H1 (cell line): ENCODE measurements around the gene DRGX. TPM values are rescaled to one million over a fixed set of nuclear protein-coding genes. Genes with fewer than 3 reads are reported as not detected.

Experiments
- CTCF ChIA-PET: fragments of 300-600 bp; sonication (Branson Sonifier 250); formaldehyde crosslinking; loops from one replicate; lab custom pipeline; 2021; ENCODE audit not compliant: partially characterized antibody; lab: Charles Lee
- POLR2A ChIA-PET: fragments of 300-600 bp; sonication (Branson Sonifier 250); formaldehyde crosslinking; loops from one replicate; lab custom pipeline; 2021; ENCODE audit warnings: inconsistent platforms; ENCODE audit not compliant: partially characterized antibody; lab: Charles Lee
- DNase-seq, 2 experiments: peaks; one replicate each; pipeline versions ENCODE4 v3.0.0 to v3.0.0-alpha.2; 2010 to 2022; ENCODE audit warnings: low spot score in 2 of 2, low read depth in 1 of 2, mixed read lengths in 1 of 2
- FAIRE-seq: peaks from 2 replicates; lab custom pipeline; 2011; peaks lifted over from hg19 to GRCh38; lab: Jason Lieb, UNC
- H2AFZ ChIP-seq: 2 replicates; pipeline ENCODE4 v1.8.1; 2012; ENCODE audit warnings: low read length, inconsistent platforms
- H2AK5ac ChIP-seq: 2 replicates; pipeline ENCODE4 v1.6.1; 2013; ENCODE audit warnings: low read depth, low read length
- H2BK120ac ChIP-seq: replicated peaks from 2 replicates; pipeline ENCODE3; 2013; ENCODE audit warnings: low read depth, low read length, inconsistent platforms
- H2BK12ac ChIP-seq: 2 replicates; pipeline ENCODE4 v1.6.1; 2013; ENCODE audit warnings: low read depth, low read length
- H2BK15ac ChIP-seq: 2 replicates; pipeline ENCODE4 v1.6.1; 2013; ENCODE audit warnings: low read length
- H2BK20ac ChIP-seq: 2 replicates; pipeline ENCODE4 v1.6.1; 2013; ENCODE audit warnings: low read length
- H2BK5ac ChIP-seq: 2 replicates; pipeline ENCODE4 v1.6.1; 2013; ENCODE audit warnings: low read depth, low read length
- H3K14ac ChIP-seq: 2 replicates; pipeline ENCODE4 v1.6.1; 2013; ENCODE audit warnings: inconsistent platforms; ENCODE audit not compliant: insufficient read length
- H3K18ac ChIP-seq: 2 replicates; pipeline ENCODE4 v1.6.1; 2013; ENCODE audit warnings: low read length; ENCODE audit errors: extremely low read depth
- H3K23ac ChIP-seq: 2 replicates; pipeline ENCODE4 v1.6.1; 2013; ENCODE audit warnings: inconsistent platforms; ENCODE audit not compliant: insufficient read length
- H3K23me2 ChIP-seq: 2 replicates; pipeline ENCODE4 v1.6.1; 2013; ENCODE audit warnings: low read depth, low read length
- H3K27ac ChIP-seq: 2 replicates; pipeline ENCODE4 v1.6.1; 2011; ENCODE audit warnings: low read depth, low read length, inconsistent platforms
- H3K27me3 ChIP-seq, 4 experiments: replicated peaks in 1 of 4; 1 replicate in 1 of 4; 2 replicates in 3 of 4; pipeline versions ENCODE4 v1.6.1 to v1.8.1; 2011 to 2013; ENCODE audit warnings: low read length in 3 of 4, mild to moderate bottlenecking in 3 of 4, inconsistent platforms in 2 of 4, mixed read lengths in 2 of 4, moderate library complexity in 1 of 4; ENCODE audit not compliant: control insufficient read depth in 3 of 4, insufficient read depth in 3 of 4; ENCODE audit errors: extremely low read depth in 1 of 4
- H3K36me3 ChIP-seq, 4 experiments: 2 replicates each; pipeline versions ENCODE4 v1.6.1 to v1.8.1; 2011 to 2013; ENCODE audit warnings: mild to moderate bottlenecking in 4 of 4, low read length in 3 of 4, moderate library complexity in 2 of 4, control low read depth in 1 of 4, inconsistent platforms in 1 of 4; ENCODE audit not compliant: insufficient read depth in 4 of 4, control insufficient read depth in 2 of 4
- H3K4ac ChIP-seq: replicated peaks from 2 replicates; pipeline ENCODE3; 2013; ENCODE audit warnings: low read length, low read depth, mixed read lengths, inconsistent platforms; ENCODE audit not compliant: insufficient read length
- H3K4me1 ChIP-seq, 4 experiments: replicated peaks in 1 of 4; 1 replicate in 1 of 4; 2 replicates in 3 of 4; pipeline versions ENCODE4 v1.6.1 to v1.8.1; 2011 to 2013; ENCODE audit warnings: low read length in 3 of 4, inconsistent platforms in 2 of 4, mixed read lengths in 1 of 4; ENCODE audit not compliant: insufficient read depth in 4 of 4, control insufficient read depth in 3 of 4
- H3K4me2 ChIP-seq, 2 experiments: 2 replicates each; pipeline versions ENCODE4 v1.6.1 to v1.8.1; 2011 to 2013; ENCODE audit warnings: low read depth in 2 of 2, low read length in 2 of 2, control low read depth in 1 of 2, inconsistent platforms in 1 of 2, mild to moderate bottlenecking in 1 of 2; ENCODE audit not compliant: insufficient read depth in 1 of 2
- H3K4me3 ChIP-seq, 4 experiments: fragments of 200-600, 300-600 bp in 1 of 4; sonication (generic), shearing (Covaris generic), sonication (Bioruptor Twin) in 1 of 4; 2 replicates each; pipeline versions ENCODE4 v1.5.1 to v1.8.1; 2011 to 2016; ENCODE audit warnings: low read length in 4 of 4, low read depth in 3 of 4, control low read depth in 2 of 4, inconsistent platforms in 2 of 4, mild to moderate bottlenecking in 2 of 4, mixed read lengths in 1 of 4, moderate library complexity in 1 of 4; ENCODE audit not compliant: insufficient read depth in 2 of 4; ENCODE audit errors: extremely low read depth in 1 of 4
- H3K56ac ChIP-seq: replicated peaks from 2 replicates; pipeline ENCODE3; 2013; ENCODE audit warnings: low read depth, mild to moderate bottlenecking, mixed read lengths, low read length, inconsistent platforms; ENCODE audit not compliant: insufficient read length
- H3K79me1 ChIP-seq: 2 replicates; pipeline ENCODE4 v1.6.1; 2013; ENCODE audit warnings: low read depth, low read length, control low read depth
- H3K79me2 ChIP-seq, 2 experiments: 2 replicates each; pipeline versions ENCODE4 v1.6.1 to v1.8.1; 2012 to 2013; ENCODE audit warnings: low read length in 2 of 2, mild to moderate bottlenecking in 2 of 2, inconsistent platforms in 1 of 2; ENCODE audit not compliant: insufficient read depth in 2 of 2, control insufficient read depth in 1 of 2
- H3K9ac ChIP-seq, 4 experiments: replicated peaks in 1 of 4; 1 replicate in 1 of 4; 2 replicates in 3 of 4; pipeline versions ENCODE4 v1.6.1 to v1.8.1; 2011 to 2013; ENCODE audit warnings: low read depth in 3 of 4, low read length in 3 of 4, control low read depth in 2 of 4, mild to moderate bottlenecking in 2 of 4, moderate library complexity in 2 of 4, inconsistent platforms in 1 of 4; ENCODE audit errors: extremely low read depth in 1 of 4
- H3K9me3 ChIP-seq, 2 experiments: 2 replicates each; pipeline versions ENCODE4 v1.6.1 to v1.8.1; 2012 to 2013; ENCODE audit warnings: mild to moderate bottlenecking in 2 of 2, moderate library complexity in 2 of 2, control low read depth in 1 of 2, inconsistent platforms in 1 of 2, low read depth in 1 of 2, low read length in 1 of 2, mixed read lengths in 1 of 2; ENCODE audit not compliant: insufficient read depth in 2 of 2
- H4K20me1 ChIP-seq, 2 experiments: replicated peaks in 1 of 2; 2 replicates each; pipeline versions ENCODE3 to v1.8.1; 2011 to 2013; ENCODE audit warnings: inconsistent platforms in 2 of 2, low read length in 2 of 2, mild to moderate bottlenecking in 1 of 2; ENCODE audit not compliant: insufficient read depth in 2 of 2, control insufficient read depth in 1 of 2
- H4K5ac ChIP-seq: 2 replicates; pipeline ENCODE4 v1.6.1; 2013; ENCODE audit warnings: low read length, low read depth, mixed read lengths, inconsistent platforms; ENCODE audit not compliant: insufficient read length
- H4K8ac ChIP-seq: 2 replicates; pipeline ENCODE4 v1.8.0; 2013; ENCODE audit warnings: mild to moderate bottlenecking, moderate library complexity, low read length, inconsistent platforms; ENCODE audit not compliant: insufficient read depth; ENCODE audit errors: extremely low read depth
- H4K91ac ChIP-seq: replicated peaks from 2 replicates; pipeline ENCODE3; 2013; ENCODE audit warnings: low read length, mixed read lengths, inconsistent platforms; ENCODE audit not compliant: insufficient read length
- SIRT6 ChIP-seq: IDR thresholded peaks from one replicate; pipeline ENCODE4 v1.7.1; 2012; ENCODE audit warnings: low read length, inconsistent platforms
- WGBS, 2 experiments: shearing (Covaris generic) in 1 of 2; methylation state at CpG; one replicate each; pipeline versions ENCODE4 v1.1.6 to v1.1.7; 2013 to 2015; ENCODE audit warnings: low lambda C conversion rate in 2 of 2, mixed read lengths in 2 of 2, inconsistent platforms in 1 of 2, low coverage in 1 of 2, missing lambda C conversion rate in 1 of 2; ENCODE audit not compliant: insufficient replicate concordance in 2 of 2, insufficient coverage in 1 of 2, insufficient read length in 1 of 2; ENCODE audit errors: extremely low coverage in 1 of 2, missing lambda C conversion rate in 1 of 2; 5-methylcytosine and 5-hydroxymethylcytosine counted together
- polyA plus RNA-seq, 7 experiments: library from polyadenylated mRNA; depleted of rRNA in 3 of 7; stranded (reverse) in 5 of 7; unstranded in 2 of 7; fragments of >200 nt in 5 of 7; fragments of 200-250 nt in 2 of 7; gene quantifications; 1 replicate in 5 of 7; 2 replicates in 1 of 7; 4 replicates in 1 of 7; pipeline versions ENCODE4 v1.2.1 to v1.2.3, GENCODE V29; 2011 to 2013; ENCODE audit warnings: missing spikeins in 2 of 7, mixed read lengths in 2 of 7
- total RNA-seq: library from RNA; stranded (reverse); fragmentation: NEBNext Ultra II Directional; extraction: Animal tissue kit (Norgen Biotek cat#: 25700); gene quantifications from 2 replicates; pipeline ENCODE4 v1.2.1, GENCODE V29; 2021
- TF ChIP-seq, protein P1 (sequence below): IDR thresholded peaks from 2 replicates; pipeline ENCODE4 v1.6.1; 2012; ENCODE audit warnings: inconsistent platforms

The DRGX gene
- total and polyA plus RNA-seq, 2 of the 8 experiments (the other 6 are each of a cell fraction or from before 2014, with no cell fraction given) = not detected

DNA sequence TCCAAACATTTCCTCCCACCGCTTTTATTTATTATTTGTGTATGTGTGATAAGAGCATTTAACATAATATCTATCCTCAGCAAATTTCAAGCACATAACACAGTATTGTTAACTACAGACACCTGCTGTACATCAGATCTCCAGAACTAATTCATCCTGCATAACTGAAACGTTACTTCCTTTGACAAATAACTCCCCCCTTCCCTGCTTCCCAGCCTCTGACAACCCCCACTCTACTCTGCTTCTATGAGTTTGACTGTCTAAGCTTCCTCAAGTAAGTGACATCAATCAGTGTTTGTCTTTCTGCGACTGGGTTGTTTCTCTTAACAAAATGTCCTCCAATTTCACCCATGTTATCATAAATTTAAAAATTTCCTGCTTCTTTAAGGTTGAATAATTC, 74.9 kb downstream of the DRGX start:
- Histone ChIP-seq H4K20me1 (no peaks in the 10 kb centered on the region), H3K18ac (no peak overlapping the region), H4K8ac (no peak overlapping the region), H3K79me1 (no peaks in the 10 kb centered on the region), H3K9me3 (no peaks in the 10 kb centered on the region), H2BK120ac (no peak overlapping the region), H2BK12ac (no peak overlapping the region), H3K23ac (no peak overlapping the region), H3K4ac (no peak overlapping the region), H3K4me3 (no peak overlapping the region), H3K27ac (no peak overlapping the region), H3K36me3 (no peaks in the 10 kb centered on the region), H3K56ac (no peak overlapping the region), H2BK5ac (no peak overlapping the region), H4K91ac (no peak overlapping the region), H3K4me2 (no peak overlapping the region), H3K79me2 (no peaks in the 10 kb centered on the region), H2BK20ac (no peak overlapping the region), H4K5ac (no peak overlapping the region), H2BK15ac (no peak overlapping the region), H2AK5ac (no peak overlapping the region), H3K4me1 (no peaks in the 10 kb centered on the region), H3K9ac (no peak overlapping the region), H3K23me2 (no peaks in the 10 kb centered on the region), H3K14ac (no peak overlapping the region), H3K27me3 (no peaks in the 10 kb centered on the region), H2AFZ (no peak overlapping the region)
- FAIRE-seq = no peak
- POLR2A ChIA-PET = no interaction called here
- TF ChIP-seq, protein P1, sequence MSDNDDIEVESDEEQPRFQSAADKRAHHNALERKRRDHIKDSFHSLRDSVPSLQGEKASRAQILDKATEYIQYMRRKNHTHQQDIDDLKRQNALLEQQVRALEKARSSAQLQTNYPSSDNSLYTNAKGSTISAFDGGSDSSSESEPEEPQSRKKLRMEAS = no peak
- no peak for TF ChIP-seq SIRT6
- DNase-seq = no peak
- CTCF ChIA-PET = no interaction called here
- 85% methylated on average over 3 of the region's 3 CpGs; no CpG with 5 or more reads in 1 of the 2 experiments for WGBS, 2 experiments
